NCI-H1417 (cell line): ENCODE measurements around the gene C9orf57.
"Not testable (repeated sequence)": the region's sequence is repeated elsewhere in the genome, so short reads cannot be mapped to it uniquely, and the experiment has no call there.

ENCODE experiments used
- DNase-seq, 3 experiments: peaks; one replicate each; lab custom pipeline; 2025; lab: John Stamatoyannopoulos, UW

The C9orf57 gene

GRCh38 chr9:72023596-72023995 is 36.8 kb downstream of the C9orf57 start:
- no peak for DNase-seq

- no peak for DNase-seq
Observed at GRCh38 chr9:72022841-72023240, 37.6 kb downstream of the C9orf57 start.

GRCh38 chr9:72013292-72013760 is 47.1 kb downstream of the C9orf57 start:
- DNase-seq = no peak

GRCh38 chr9:72012646-72013045 is 47.8 kb downstream of the C9orf57 start:
- DNase-seq = no peak

GRCh38 chr9:72007726-72008125 is 52.7 kb downstream of the C9orf57 start:
- not testable (repeated sequence) for DNase-seq

GRCh38 chr9:72006501-72006900 is 53.9 kb downstream of the C9orf57 start:
- DNase-seq = no peak

- no peak for DNase-seq
Observed at GRCh38 chr9:72005451-72005850, 55.0 kb downstream of the C9orf57 start.
